Glutamatergic neuron (in vitro differentiated cells): ENCODE measurements around the gene CDH8. TPM values are rescaled to one million over a fixed set of nuclear protein-coding genes. Genes with fewer than 3 reads are reported as not detected.

Source experiments
- DNase-seq: peaks from one replicate; pipeline ENCODE4 v3.0.0; 2022
- H3K27ac Mint-ChIP-seq: one replicate; pipeline ENCODE4 v1.8.0; 2020; ENCODE audit warnings: mild to moderate bottlenecking, mixed read lengths, inconsistent platforms; ENCODE audit not compliant: unreplicated experiment
- H3K27me3 Mint-ChIP-seq: one replicate; pipeline ENCODE4 v1.8.0; 2020; ENCODE audit warnings: mild to moderate bottlenecking, moderate library complexity, mixed read lengths, inconsistent platforms; ENCODE audit not compliant: unreplicated experiment
- H3K36me3 Mint-ChIP-seq: one replicate; pipeline ENCODE4 v1.8.0; 2020; ENCODE audit warnings: mild to moderate bottlenecking, mixed read lengths, inconsistent platforms; ENCODE audit not compliant: unreplicated experiment
- H3K4me1 Mint-ChIP-seq: one replicate; pipeline ENCODE4 v1.8.0; 2020; ENCODE audit warnings: mild to moderate bottlenecking, low read depth, mixed read lengths, inconsistent platforms; ENCODE audit not compliant: unreplicated experiment
- H3K4me3 Mint-ChIP-seq: one replicate; pipeline ENCODE4 v1.8.0; 2020; ENCODE audit warnings: mild to moderate bottlenecking, mixed read lengths, inconsistent platforms; ENCODE audit not compliant: unreplicated experiment
- H3K9me3 Mint-ChIP-seq: one replicate; pipeline ENCODE4 v1.8.0; 2020; ENCODE audit warnings: mild to moderate bottlenecking, moderate library complexity, mixed read lengths, inconsistent platforms; ENCODE audit not compliant: unreplicated experiment
- total RNA-seq: library from RNA; stranded (reverse); fragmentation: NEBNext Ultra II Directional; extraction: Animal tissue kit (Norgen Biotek cat#: 25700); gene quantifications from one replicate; pipeline ENCODE4 v1.2.1, GENCODE V29; 2021; ENCODE audit not compliant: unreplicated experiment
- TF ChIP-seq, protein P1 (sequence below): fragments of 200-600 bp; sonication (generic); IDR thresholded peaks from one replicate; pipeline ENCODE4 v1.5.0; 2021; ENCODE audit not compliant: partially characterized antibody, unreplicated experiment

CDH8 gene
- total RNA-seq, 1 donor from 2014 or later: 5.5 TPM

GRCh38 chr16:61957075-61957855 is 79.0 kb downstream of the CDH8 start:
- peaks cover 3% of the 10 kb centered on the region for H3K27me3 Mint-ChIP-seq
- H3K4me1 Mint-ChIP-seq: no peaks in the 10 kb centered on the region
- no peak overlapping the region for H3K27ac Mint-ChIP-seq
- no peaks in the 10 kb centered on the region for H3K36me3 Mint-ChIP-seq
- TF ChIP-seq, protein P1, sequence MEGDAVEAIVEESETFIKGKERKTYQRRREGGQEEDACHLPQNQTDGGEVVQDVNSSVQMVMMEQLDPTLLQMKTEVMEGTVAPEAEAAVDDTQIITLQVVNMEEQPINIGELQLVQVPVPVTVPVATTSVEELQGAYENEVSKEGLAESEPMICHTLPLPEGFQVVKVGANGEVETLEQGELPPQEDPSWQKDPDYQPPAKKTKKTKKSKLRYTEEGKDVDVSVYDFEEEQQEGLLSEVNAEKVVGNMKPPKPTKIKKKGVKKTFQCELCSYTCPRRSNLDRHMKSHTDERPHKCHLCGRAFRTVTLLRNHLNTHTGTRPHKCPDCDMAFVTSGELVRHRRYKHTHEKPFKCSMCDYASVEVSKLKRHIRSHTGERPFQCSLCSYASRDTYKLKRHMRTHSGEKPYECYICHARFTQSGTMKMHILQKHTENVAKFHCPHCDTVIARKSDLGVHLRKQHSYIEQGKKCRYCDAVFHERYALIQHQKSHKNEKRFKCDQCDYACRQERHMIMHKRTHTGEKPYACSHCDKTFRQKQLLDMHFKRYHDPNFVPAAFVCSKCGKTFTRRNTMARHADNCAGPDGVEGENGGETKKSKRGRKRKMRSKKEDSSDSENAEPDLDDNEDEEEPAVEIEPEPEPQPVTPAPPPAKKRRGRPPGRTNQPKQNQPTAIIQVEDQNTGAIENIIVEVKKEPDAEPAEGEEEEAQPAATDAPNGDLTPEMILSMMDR: no peak
- H3K4me3 Mint-ChIP-seq: no peak overlapping the region
- no peaks in the 10 kb centered on the region for H3K9me3 Mint-ChIP-seq
- DNase-seq: no peak

DNA sequence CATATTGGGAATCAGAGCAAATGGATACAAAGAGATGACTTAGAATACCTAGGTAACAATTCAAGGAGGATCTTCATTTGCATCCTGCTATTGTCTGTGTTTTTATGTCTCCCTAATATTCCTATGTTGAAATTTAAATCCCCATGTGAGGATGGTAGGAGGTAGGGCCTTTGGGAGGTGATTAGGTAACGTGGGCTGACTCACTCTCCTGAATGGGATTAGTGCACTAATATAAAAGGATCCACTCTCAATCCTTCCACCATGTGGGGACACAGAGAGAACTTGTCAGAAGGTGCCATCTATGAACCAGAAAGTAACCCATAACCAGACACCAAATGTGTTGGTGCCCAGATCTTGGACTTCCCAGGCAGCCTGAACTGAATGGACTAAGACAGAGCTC is 83.4 kb downstream of the CDH8 start:
- H3K27ac Mint-ChIP-seq: no peak overlapping the region
- H3K36me3 Mint-ChIP-seq: no peaks in the 10 kb centered on the region
- peaks cover 3% of the 10 kb centered on the region for H3K27me3 Mint-ChIP-seq
- TF ChIP-seq, protein P1: no peak
- H3K4me3 Mint-ChIP-seq: no peak overlapping the region
- no peak for DNase-seq
- no peaks in the 10 kb centered on the region for H3K9me3 Mint-ChIP-seq
- no peaks in the 10 kb centered on the region for H3K4me1 Mint-ChIP-seq

DNA sequence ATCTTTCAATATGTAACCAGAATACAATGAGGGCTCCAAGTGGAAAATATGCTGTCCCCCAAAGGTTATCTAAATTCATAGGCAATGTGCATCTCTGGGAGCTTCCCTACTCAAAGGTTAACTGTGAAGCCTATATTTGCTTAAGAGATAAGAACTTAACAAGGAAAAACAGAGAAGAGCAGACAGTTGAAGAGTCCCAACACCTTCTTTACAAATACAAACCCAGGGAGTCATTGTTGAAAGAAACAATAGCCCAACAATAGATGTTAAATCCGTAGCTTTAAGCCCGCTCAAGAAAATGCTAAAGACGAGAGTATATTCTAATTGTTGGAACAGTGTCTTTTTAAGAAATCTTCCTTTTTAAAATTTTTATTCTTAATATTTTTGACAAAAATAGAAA is 87.8 kb downstream of the CDH8 start:
- peaks cover 3% of the 10 kb centered on the region for H3K27me3 Mint-ChIP-seq
- no peaks in the 10 kb centered on the region for H3K36me3 Mint-ChIP-seq
- H3K27ac Mint-ChIP-seq: no peak overlapping the region
- no peak overlapping the region for H3K4me3 Mint-ChIP-seq
- DNase-seq: no peak
- TF ChIP-seq, protein P1: no peak
- no peaks in the 10 kb centered on the region for H3K4me1 Mint-ChIP-seq
- H3K9me3 Mint-ChIP-seq: no peaks in the 10 kb centered on the region

DNA sequence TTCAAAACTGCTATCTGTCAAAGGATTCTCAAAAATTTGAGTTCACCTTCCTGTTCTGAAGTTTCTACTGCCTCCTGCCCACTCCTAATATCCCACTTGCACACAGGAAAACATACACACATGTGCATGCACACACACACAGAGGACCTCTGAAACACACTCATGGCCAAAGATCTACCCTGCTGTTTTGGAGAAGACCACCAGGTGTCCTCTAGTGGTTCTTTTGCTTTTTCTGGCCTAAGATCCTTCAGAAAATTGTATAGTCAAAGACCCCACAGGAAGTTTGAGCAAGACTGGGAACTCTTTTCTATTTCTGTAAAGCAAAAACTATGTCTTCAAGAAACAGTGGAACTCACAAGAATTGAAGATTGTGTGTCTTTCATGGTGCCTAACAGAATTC is 90.2 kb downstream of the CDH8 start:
- Mint-ChIP-seq H3K27me3 (no peaks in the 10 kb centered on the region), H3K9me3 (no peaks in the 10 kb centered on the region), H3K36me3 (no peaks in the 10 kb centered on the region), H3K4me3 (no peak overlapping the region), H3K4me1 (no peaks in the 10 kb centered on the region), H3K27ac (no peak overlapping the region)
- no peak for DNase-seq
- TF ChIP-seq, protein P1: peak; percentile 42

GRCh38 chr16:61945511-61945910 is 90.7 kb downstream of the CDH8 start:
- no peak for DNase-seq
- no peaks in the 10 kb centered on the region for H3K27me3 Mint-ChIP-seq
- no peak overlapping the region for H3K4me3 Mint-ChIP-seq
- no peaks in the 10 kb centered on the region for H3K9me3 Mint-ChIP-seq
- no peak overlapping the region for H3K27ac Mint-ChIP-seq
- H3K4me1 Mint-ChIP-seq: no peaks in the 10 kb centered on the region
- TF ChIP-seq, protein P1: no peak
- no peaks in the 10 kb centered on the region for H3K36me3 Mint-ChIP-seq
